Activated T-helper 1 cell treated with anti-CD3 and anti-CD28 coated beads, Interleukin-12 subunit alpha, Interleukin-12 subunit beta, Interleukin-2, Interleukin-4 antibody, amounts not matched to agents 30 ng/mL and 10 ng/mL and 1 ng/mL, durations not matched to agents 14 hours and 24 hours and 36 hours (primary cell): ENCODE measurements around the gene ZNF536. TPM values are rescaled to one million over a fixed set of nuclear protein-coding genes. Genes with fewer than 3 reads are reported as not detected.
"Not testable (repeated sequence)": the region's sequence is repeated elsewhere in the genome, so short reads cannot be mapped to it uniquely, and the experiment has no call there.

ENCODE experiments used
- DNase-seq: peaks from one replicate; pipeline ENCODE4 v3.0.0; 2021; ENCODE audit warnings: low spot score
- H3K27ac Mint-ChIP-seq: one replicate; pipeline ENCODE4 v1.8.0; 2021; ENCODE audit warnings: mild to moderate bottlenecking, mixed read lengths
- H3K27me3 Mint-ChIP-seq: one replicate; pipeline ENCODE4 v1.8.0; 2022; ENCODE audit warnings: mild to moderate bottlenecking, moderate library complexity, mixed read lengths; ENCODE audit not compliant: insufficient read depth
- H3K36me3 Mint-ChIP-seq: one replicate; pipeline ENCODE4 v1.8.0; 2021; ENCODE audit warnings: low read depth, mixed read lengths
- H3K4me1 Mint-ChIP-seq: one replicate; pipeline ENCODE4 v1.8.0; 2021; ENCODE audit warnings: low read depth, mixed read lengths
- H3K4me3 Mint-ChIP-seq: one replicate; pipeline ENCODE4 v1.8.0; 2021; ENCODE audit warnings: mild to moderate bottlenecking, moderate library complexity, mixed read lengths
- H3K9me3 Mint-ChIP-seq: one replicate; pipeline ENCODE4 v1.8.0; 2021; ENCODE audit warnings: mixed read lengths
- intact Hi-C: fragments of 100-400 bp; cut with micrococcal nuclease; formaldehyde crosslinking; loops from one replicate; pipeline ENCODE4 v1.15.1; 2024
- total RNA-seq: library from RNA; stranded (reverse); gene quantifications from 2 replicates; pipeline ENCODE4 v1.2.3, GENCODE V29; 2022

ZNF536 gene
- total RNA-seq, 1 donor from 2014 or later = not detected

DNA sequence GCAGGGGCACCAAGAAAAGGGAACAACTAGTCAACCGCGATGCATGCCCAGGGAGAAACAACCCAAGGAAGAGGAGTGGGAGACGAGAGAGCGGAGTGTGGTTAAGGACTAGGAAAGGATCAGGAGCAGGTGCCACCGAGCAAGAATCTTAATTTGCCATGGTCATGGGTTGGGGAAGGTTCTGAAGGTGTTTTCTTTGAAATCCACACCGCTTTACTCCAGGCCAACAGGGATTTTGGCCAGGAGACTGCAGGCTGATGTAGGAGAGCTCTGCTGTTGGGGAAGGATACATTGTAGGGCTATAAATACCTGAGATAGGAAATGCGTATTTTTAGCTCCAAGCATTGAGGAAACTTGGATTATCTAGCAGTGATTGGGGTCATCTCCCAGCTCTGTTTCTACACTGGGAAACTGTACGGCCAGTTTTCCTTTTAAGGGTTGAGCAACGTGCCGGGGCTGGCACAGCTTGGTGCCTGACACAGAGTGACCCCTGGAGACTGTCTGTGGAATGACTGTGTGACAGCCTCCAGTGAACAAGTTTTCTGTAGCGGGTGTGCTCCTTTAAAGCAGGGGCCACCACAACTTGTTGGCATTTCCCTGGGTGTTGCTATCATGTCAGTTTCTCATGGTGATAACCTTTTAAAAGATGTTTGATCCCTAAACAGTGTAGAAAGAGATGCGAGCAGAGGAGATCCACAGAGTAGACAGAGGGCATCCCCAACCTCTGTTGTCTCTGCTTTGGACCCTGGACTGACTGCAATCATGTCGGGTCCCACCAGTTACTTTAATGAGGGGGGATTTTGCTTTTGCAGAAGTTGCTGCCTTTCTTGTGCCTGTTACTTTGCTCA lies 34.3 kb downstream of the ZNF536 start:
- no peak for DNase-seq
- Mint-ChIP-seq H3K4me1 (no peaks in the 10 kb centered on the region), H3K36me3 (no peaks in the 10 kb centered on the region), H3K27ac (no peak overlapping the region), H3K4me3 (no peak overlapping the region), H3K9me3 (no peaks in the 10 kb centered on the region), H3K27me3 (no peaks in the 10 kb centered on the region)
- intact Hi-C loops = no loop called here

DNA sequence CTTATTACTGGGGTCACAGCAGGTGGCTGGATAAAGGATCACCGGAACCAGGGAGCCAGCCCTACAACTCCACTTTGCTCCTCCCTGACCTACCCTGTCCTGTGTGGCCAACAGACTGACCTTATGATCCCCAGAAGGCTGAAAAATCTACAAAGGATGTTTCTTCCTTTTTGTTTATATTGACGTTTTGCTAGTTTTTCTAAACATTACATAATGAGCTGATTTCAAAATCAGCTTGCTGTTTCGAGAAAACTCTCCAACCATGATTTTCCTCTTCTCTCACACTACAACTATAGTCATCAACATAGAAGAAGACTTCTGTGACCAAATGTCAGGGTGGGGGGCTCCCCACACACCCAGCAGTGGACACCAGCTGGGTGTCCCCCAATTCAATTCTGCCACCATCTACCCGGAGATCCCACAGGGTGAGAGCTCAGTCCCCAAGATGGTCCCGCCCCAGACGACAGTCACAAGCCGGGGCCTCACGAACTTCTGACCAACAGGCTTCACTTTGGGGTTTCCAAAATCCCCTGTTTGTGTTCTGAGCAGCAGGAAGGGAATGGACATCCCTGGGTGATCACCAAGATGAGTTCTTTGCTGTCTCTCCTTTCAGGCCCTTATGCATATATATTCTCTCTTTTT lies 35.0 kb downstream of the ZNF536 start:
- DNase-seq = no peak
- Mint-ChIP-seq H3K36me3 (no peaks in the 10 kb centered on the region), H3K4me3 (no peak overlapping the region), H3K9me3 (no peaks in the 10 kb centered on the region), H3K27ac (no peak overlapping the region), H3K4me1 (no peaks in the 10 kb centered on the region), H3K27me3 (no peaks in the 10 kb centered on the region)
- intact Hi-C loops = no loop called here

DNA sequence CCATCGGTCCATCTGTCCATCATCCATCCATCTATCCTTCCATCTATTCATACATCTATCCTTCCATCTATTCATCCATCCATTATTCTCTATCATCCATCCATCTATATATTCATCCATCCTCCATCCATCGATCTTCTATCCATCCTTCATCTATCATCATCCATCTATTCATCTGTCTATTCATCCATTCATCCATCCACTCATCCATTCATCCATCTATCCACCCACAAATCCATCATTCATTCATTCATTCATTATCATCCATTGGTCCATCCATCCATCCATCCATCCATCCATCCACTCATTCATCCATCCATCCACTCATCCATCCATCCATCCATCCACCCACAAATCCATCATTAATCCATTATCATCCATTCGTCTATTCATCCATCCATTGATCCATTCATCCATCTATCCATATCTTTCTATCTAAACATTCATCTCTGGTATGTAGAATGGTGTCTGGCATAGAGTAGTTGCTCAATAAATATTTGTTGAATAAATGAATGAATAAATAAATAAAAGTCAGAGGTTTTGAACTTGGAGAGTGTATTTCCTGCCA lies 36.6 kb downstream of the ZNF536 start:
- Mint-ChIP-seq H3K9me3 (no peaks in the 10 kb centered on the region), H3K27ac (no peak overlapping the region), H3K4me1 (no peaks in the 10 kb centered on the region), H3K36me3 (no peaks in the 10 kb centered on the region), H3K4me3 (no peak overlapping the region), H3K27me3 (no peaks in the 10 kb centered on the region)
- no peak for DNase-seq
- intact Hi-C loops = no loop called here

DNA sequence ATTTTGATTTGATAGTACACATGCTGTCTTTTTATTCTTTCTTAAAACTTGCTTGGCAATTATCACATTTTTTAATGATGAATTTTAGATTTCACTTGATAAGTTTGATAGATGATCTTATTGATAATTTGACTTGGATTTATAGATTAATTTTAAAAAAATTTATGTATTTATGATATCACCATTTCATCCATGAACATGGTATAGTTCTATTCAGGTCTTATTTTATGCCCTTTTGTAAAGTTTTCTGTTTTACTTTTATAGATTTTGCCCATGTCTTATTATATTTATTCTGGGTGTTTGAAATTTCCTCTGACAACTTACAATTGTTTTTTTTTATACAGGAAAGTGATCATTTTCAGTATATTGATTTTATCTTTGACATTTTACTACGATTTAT lies 39.5 kb downstream of the ZNF536 start:
- no peak overlapping the region for H3K4me3 Mint-ChIP-seq
- no peaks in the 10 kb centered on the region for H3K9me3 Mint-ChIP-seq

DNA sequence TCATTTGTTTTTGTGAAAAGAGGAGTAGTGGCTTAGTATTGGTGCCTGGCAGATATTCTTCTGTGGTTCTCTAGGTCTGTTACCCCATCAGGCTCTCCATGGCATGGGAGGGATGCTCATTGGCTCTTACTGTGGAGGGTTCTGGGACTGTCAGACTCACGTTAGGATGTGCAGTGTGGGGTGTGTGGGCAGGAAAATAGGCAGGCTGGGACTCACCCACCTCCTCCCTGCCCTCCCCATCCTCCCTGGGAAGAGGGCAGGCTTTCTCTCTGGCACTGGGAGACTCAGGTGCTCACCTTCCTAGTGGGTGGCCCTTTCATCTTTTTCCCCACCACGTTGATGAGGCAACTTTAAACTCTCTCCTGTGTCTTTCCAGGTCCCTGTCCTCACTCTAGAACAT lies 44.2 kb downstream of the ZNF536 start:
- H3K4me1 Mint-ChIP-seq = no peaks in the 10 kb centered on the region
- H3K27ac Mint-ChIP-seq = no peak overlapping the region
- no peak overlapping the region for H3K4me3 Mint-ChIP-seq
- H3K36me3 Mint-ChIP-seq = no peaks in the 10 kb centered on the region
- no peak for DNase-seq
- H3K9me3 Mint-ChIP-seq = no peaks in the 10 kb centered on the region
- intact Hi-C loops = no loop called here
- H3K27me3 Mint-ChIP-seq = no peaks in the 10 kb centered on the region

More for the DNA sequence above, 39.5 kb downstream of the ZNF536 start:
- DNase-seq = no peak
- H3K27me3 Mint-ChIP-seq = no peaks in the 10 kb centered on the region
- no peaks in the 10 kb centered on the region for H3K4me1 Mint-ChIP-seq
- no peaks in the 10 kb centered on the region for H3K36me3 Mint-ChIP-seq
- intact Hi-C loops = no loop called here
- H3K27ac Mint-ChIP-seq = no peak overlapping the region

DNA sequence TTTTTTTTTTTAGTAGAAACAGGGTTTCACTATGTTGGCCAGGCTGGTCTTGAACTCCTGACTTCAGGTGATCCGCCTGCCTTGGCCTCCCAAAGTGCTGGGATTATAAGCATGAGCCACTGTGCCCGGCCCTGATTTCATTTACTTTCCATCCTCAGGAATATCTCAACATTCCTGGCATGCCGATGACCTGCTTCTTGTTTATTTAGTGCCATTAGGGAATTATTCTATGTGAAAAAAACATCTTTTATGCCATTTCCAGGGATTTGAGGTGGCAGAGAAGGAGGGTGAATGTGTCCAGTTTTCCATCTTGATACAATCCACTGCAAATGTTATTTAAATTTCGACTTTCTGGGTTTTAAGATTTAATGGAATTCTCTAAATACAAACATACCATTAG lies 45.0 kb downstream of the ZNF536 start:
- intact Hi-C loops, H3K4me1 Mint-ChIP-seq, H3K4me3 Mint-ChIP-seq, H3K9me3 Mint-ChIP-seq, H3K27ac Mint-ChIP-seq, H3K27me3 Mint-ChIP-seq, H3K36me3 Mint-ChIP-seq, DNase-seq: not testable (repeated sequence)

DNA sequence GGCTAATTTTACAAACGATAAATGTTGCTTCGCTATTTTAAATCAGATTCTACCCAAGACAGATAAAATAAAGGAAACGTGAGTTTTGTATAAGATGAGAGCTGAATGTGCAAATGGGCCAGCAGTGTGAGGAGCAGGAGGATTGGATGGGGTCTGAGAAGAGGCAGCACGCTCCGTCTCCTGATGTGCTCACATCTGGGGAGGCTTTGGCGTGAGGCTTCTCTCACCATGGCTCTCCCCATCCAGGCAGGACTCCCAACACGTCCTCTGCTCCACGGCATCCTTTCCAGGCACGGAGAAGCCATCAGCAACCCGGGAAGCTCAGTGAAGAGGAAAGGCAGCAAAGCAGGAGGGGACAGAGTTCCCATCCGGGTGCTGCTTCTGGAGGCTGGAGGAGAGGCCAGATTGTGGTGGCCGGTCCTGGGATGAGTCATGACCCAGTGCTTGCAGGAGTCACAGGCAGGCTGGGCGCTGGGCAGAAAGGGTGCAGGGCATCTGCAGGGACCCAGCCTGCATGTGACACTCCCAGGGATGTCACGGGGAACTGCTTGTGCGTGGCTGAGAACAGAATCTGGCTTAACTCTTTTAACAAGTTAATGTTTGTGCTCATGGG lies 47.5 kb downstream of the ZNF536 start:
- Mint-ChIP-seq H3K27me3 (no peaks in the 10 kb centered on the region), H3K36me3 (no peaks in the 10 kb centered on the region)

DNA sequence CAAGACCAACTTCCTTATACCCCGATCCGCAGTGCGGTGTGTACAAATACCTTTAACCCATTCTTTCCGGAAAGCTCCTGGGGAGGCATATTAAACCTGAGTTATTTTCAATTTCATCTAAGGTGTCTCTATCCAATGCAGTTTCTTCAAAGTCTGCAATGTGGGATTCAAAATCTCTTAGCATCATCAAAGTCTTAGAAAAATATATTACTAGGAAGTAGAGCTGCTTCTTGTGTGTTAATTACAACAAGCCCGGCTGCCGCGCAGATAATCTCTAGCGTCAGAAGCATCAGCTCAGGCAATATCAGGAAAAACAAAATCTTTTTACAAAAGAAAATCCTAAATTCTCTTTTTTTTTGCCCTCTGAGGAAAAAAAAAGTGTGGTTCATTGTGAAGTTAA lies 48.1 kb downstream of the ZNF536 start:
- intact Hi-C loops = no loop called here
- no peaks in the 10 kb centered on the region for H3K36me3 Mint-ChIP-seq
- H3K9me3 Mint-ChIP-seq = no peaks in the 10 kb centered on the region
- no peak overlapping the region for H3K4me3 Mint-ChIP-seq
- H3K27ac Mint-ChIP-seq = no peak overlapping the region
- DNase-seq = no peak
- H3K4me1 Mint-ChIP-seq = no peaks in the 10 kb centered on the region
- H3K27me3 Mint-ChIP-seq = no peaks in the 10 kb centered on the region

More for the DNA sequence above, 47.5 kb downstream of the ZNF536 start:
- intact Hi-C loops = no loop called here
- Mint-ChIP-seq H3K9me3 (no peaks in the 10 kb centered on the region), H3K4me3 (no peak overlapping the region), H3K27ac (no peak overlapping the region), H3K4me1 (no peaks in the 10 kb centered on the region)
- DNase-seq = no peak

DNA sequence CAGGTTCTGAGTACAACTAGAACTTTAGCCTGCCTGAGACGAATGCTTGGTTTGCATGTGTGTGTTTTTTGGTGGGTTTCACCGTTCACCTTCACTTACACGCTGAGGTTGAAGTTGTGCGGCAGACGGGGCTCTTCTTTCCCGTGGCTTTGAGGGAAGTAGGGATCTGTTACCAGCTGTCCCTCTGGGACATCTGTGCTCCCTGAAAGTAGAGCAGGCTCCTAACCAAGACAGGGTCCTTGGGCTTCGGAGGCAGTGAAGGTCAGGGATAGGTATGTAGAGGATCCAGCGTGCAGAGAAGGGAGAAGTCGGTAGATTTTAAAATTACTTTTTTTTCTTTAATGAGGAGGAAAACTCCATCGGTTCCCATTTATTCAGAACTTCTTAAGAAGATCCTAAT lies 48.7 kb downstream of the ZNF536 start:
- no peak overlapping the region for H3K27ac Mint-ChIP-seq
- no peaks in the 10 kb centered on the region for H3K9me3 Mint-ChIP-seq
- H3K27me3 Mint-ChIP-seq = no peaks in the 10 kb centered on the region
- no peaks in the 10 kb centered on the region for H3K4me1 Mint-ChIP-seq
- DNase-seq = no peak
- H3K4me3 Mint-ChIP-seq = no peak overlapping the region
- H3K36me3 Mint-ChIP-seq = no peaks in the 10 kb centered on the region
- intact Hi-C loops = no loop called here

DNA sequence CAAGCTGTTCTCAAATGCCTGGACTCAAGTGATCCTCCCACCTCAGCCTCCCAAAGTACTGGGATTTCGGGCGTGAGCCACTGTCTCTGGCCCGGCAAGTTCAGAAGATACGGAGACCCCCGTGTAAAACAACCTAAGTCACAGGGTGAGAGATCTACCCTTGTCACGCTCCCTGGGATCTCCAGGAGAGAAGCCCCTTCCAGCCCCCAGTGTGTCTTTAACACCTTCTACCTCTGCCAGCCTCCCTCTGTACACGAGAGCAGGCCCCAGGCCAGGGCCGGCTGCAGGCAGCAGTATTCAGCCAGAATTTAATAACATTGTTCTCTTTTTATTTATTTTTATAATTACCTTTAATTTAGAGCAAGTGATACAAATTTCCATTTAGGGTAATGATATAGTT lies 49.4 kb downstream of the ZNF536 start:
- DNase-seq = no peak
- Mint-ChIP-seq H3K27ac (no peak overlapping the region), H3K4me3 (no peak overlapping the region), H3K9me3 (no peaks in the 10 kb centered on the region), H3K4me1 (no peaks in the 10 kb centered on the region), H3K36me3 (no peaks in the 10 kb centered on the region), H3K27me3 (no peaks in the 10 kb centered on the region)
- intact Hi-C loops = no loop called here

DNA sequence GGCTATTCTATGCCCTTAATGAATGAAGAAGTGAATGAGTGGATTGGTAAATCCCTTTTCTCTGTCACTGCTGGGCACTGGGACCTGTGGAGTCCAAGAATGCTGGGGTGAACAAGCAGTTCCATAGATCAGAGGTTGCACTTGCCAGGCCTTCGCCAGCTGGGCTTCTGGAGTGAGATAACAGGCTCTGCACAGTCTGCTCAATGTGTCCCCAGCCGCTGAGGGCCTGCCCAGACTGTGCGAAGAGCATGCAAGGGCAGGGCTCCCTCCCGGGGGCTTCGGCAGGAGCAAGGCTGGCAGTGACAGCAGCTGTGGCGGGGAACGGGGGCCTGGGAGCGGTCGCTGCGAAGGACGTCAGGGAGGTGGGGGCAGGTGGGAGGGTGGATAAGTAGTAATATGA lies 51.3 kb downstream of the ZNF536 start:
- H3K9me3 Mint-ChIP-seq = no peaks in the 10 kb centered on the region
- no peak overlapping the region for H3K27ac Mint-ChIP-seq
- H3K27me3 Mint-ChIP-seq = no peaks in the 10 kb centered on the region
- no peaks in the 10 kb centered on the region for H3K4me1 Mint-ChIP-seq
- H3K36me3 Mint-ChIP-seq = no peaks in the 10 kb centered on the region
- intact Hi-C loops = no loop called here
- no peak for DNase-seq
- no peak overlapping the region for H3K4me3 Mint-ChIP-seq

DNA sequence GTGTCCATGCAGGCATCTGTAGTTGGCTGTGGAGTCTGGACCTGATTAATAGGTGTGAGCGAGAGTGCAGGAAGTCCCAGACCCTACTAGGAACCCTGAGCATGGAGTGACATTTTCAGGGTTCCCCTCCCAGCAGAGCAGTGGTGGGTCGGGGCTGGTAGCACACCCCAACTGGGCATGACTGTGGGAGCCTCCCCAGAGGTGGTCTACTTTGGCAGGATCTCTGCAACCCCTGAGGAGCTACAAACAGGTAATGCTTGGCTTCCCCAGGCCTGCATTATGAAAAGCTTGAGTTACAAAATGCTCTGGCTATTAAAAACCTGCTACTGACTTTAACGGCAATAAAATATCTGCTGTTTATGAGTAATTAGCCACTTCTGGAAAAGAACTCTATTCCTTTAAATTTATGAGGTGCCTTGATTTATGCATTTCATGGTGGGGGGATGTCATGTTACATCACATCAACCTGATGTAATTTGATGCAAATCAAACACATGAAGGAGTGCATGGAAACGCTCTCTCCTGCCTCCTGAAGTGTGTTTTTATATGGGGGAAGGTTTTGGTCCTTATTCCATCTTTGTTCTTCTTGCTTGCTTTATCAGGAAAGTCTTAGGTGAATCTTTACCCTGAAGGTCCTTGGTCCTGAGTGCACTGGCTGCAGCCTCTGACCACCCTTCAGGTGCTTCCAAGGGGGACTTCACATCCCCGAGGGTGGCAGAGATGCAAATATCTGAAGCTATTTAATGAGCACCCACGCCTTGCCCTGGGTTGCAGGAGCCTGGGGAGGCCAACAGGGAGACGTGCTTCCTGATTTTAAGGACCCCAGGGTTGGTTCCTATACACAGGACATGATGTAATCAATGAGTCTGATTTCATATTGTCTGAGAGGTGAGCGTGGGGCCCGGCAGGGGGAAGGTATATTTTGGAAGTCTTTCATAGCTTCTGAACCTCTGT lies 54.0 kb downstream of the ZNF536 start:
- H3K36me3 Mint-ChIP-seq = no peaks in the 10 kb centered on the region
- no peak for DNase-seq
- H3K4me1 Mint-ChIP-seq = no peaks in the 10 kb centered on the region

More for the DNA sequence above, 54.0 kb downstream of the ZNF536 start:
- Mint-ChIP-seq H3K4me3 (no peak overlapping the region), H3K27ac (no peak overlapping the region), H3K9me3 (no peaks in the 10 kb centered on the region), H3K27me3 (peaks cover 1% of the 10 kb centered on the region)
- intact Hi-C loops = loop anchor here (5.0 kb wide), 1 partner anchor 1481 kb away; no protein-coding TSS in a partner anchor
